Vein endothelial cell (primary cell): ENCODE measurements around the gene P2RX4. TPM values are rescaled to one million over a fixed set of nuclear protein-coding genes. Genes with fewer than 3 reads are reported as not detected.

Experiments used
- total RNA-seq: library from RNA; depleted of rRNA; stranded (reverse); fragments of >200 nt; gene quantifications from 2 replicates; pipeline ENCODE4 v1.2.3, GENCODE V29; 2012

Gene P2RX4
- total RNA-seq = 60.9 and 87.9 TPM in 2 replicates

GRCh38 chr12:121209624-121210572, at the start of gene P2RX4:
Gene P2RX4 (plus strand): TSS chr12:121210129. CDS start chr12:121210165, 36 bp downstream.

Other genes starting within 250 kb of the P2RX4 start
- not detected in 2 replicates for gene HNF1A, start 231.6 kb upstream of the P2RX4 start, total RNA-seq
- gene C12orf43, start 193.6 kb upstream of the P2RX4 start, total RNA-seq = 19.6 and 23.2 TPM in 2 replicates
- gene OASL, start 170.9 kb upstream of the P2RX4 start, total RNA-seq = 0.19 and 0.33 TPM in 2 replicates
- 3.6 and 3.8 TPM in 2 replicates for gene P2RX7, start 77.3 kb upstream of the P2RX4 start, total RNA-seq
- 26.5 and 29.1 TPM in 2 replicates for gene CAMKK2, start 86.6 kb downstream of the P2RX4 start, total RNA-seq
- gene ANAPC5, start 142.3 kb downstream of the P2RX4 start, total RNA-seq = 144 and 164 TPM in 2 replicates
- 32.7 and 59.8 TPM in 2 replicates for gene RNF34, start 190.0 kb downstream of the P2RX4 start, total RNA-seq